ENCODE results near the gene SLCO1C1.
A peak's percentile ranks its signal among the peaks of the same experiment; 100 is the strongest.

The SLCO1C1 gene

GRCh38 chr12:20695232-20695631 is at the start of gene SLCO1C1:
Gene SLCO1C1 (plus strand): TSS chr12:20695332. CDS start chr12:20699577, 4,245 bp downstream.
- no peak within 1 kb of the TSS for H3K4me3 ChIP-seq
- no peaks in the 10 kb centered on the region for H3K27me3 ChIP-seq
- no peaks in the 10 kb centered on the region for H4K20me1 ChIP-seq
- H3K27ac ChIP-seq, result no peak within 1 kb of the TSS
- no peak for TF ChIP-seq Cebpa-rat (IDR thresholded peaks at IDR 0.05)
- H3K4me1 ChIP-seq, result no peaks in the 10 kb centered on the region
- no peak within 1 kb of the TSS for H3K9ac ChIP-seq
- no peak within 1 kb of the TSS for H3K4me2 ChIP-seq
- H3K9me3 ChIP-seq (replicated peaks in 1 of 11), result no peaks in the 10 kb centered on the region
- H3K36me3 ChIP-seq, result no peaks in the 10 kb centered on the region

- no peaks in the 10 kb centered on the region for H4K20me1 ChIP-seq
- no peaks in the 10 kb centered on the region for H3K36me3 ChIP-seq
- H3K4me2 ChIP-seq, result no peak overlapping the region
- H3K9ac ChIP-seq, result no peak overlapping the region
- no peaks in the 10 kb centered on the region for H3K9me3 ChIP-seq (replicated peaks in 1 of 11)
- no peaks in the 10 kb centered on the region for H3K4me1 ChIP-seq
- H3K27ac ChIP-seq, result no peak overlapping the region
- no peaks in the 10 kb centered on the region for H3K27me3 ChIP-seq
- no peak for TF ChIP-seq Cebpa-rat (IDR thresholded peaks at IDR 0.05)
- no peak overlapping the region for H3K4me3 ChIP-seq
These were observed 48.8 kb upstream of the SLCO1C1 start for GRCh38 chr12:20646239-20646827.

DNA sequence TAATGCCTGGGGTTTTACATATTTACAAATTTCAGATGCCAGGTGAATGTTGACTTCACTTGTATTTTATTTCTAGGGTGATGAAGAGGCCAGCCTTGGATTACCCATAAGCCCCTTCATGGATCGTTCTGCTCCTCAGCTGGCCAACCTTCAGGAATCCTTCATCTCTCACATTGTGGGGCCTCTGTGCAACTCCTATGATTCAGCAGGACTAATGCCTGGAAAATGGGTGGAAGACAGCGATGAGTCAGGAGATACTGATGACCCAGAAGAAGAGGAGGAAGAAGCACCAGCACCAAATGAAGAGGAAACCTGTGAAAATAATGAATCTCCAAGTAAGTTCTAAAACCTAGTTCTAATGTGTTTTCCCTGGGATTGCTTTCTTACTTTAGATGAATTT is 41.3 kb upstream of the SLCO1C1 start:
- Histone ChIP-seq H3K4me3 (no peak overlapping the region), H3K4me1 (no peaks in the 10 kb centered on the region), H3K4me2 (no peak overlapping the region), H3K9me3 (replicated peaks in 1 of 11) (no peaks in the 10 kb centered on the region), H3K9ac (no peak overlapping the region), H3K36me3 (no peaks in the 10 kb centered on the region), H3K27ac (no peak overlapping the region), H3K27me3 (no peaks in the 10 kb centered on the region), H4K20me1 (no peaks in the 10 kb centered on the region)
- no peak for TF ChIP-seq Cebpa-rat (IDR thresholded peaks at IDR 0.05)

DNA sequence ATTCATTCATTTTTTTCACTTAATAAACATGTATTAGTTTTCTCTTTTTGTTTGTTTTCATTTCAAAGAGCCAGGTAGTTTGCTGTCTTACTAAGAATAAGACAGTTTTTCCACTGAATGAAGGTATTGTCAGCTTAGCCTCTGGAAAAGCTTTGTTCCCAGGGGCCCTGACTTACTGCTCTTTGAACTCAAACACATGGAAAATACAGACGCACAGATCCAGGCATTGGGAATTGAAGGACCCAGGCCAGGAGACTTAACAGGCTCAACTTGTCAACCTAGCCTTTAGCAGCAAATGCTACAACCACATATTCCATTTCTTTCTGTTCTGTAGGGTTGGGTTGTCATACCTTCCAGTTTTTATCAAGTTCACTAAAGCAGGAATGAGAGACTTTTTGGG is 38.5 kb upstream of the SLCO1C1 start:
- Histone ChIP-seq H3K27me3 (no peaks in the 10 kb centered on the region), H3K9ac (no peak overlapping the region), H3K4me3 (no peak overlapping the region), H3K4me2 (no peak overlapping the region), H3K9me3 (replicated peaks in 1 of 11) (peaks cover 18 to 22% (median 19%) of the 10 kb centered on the region in 11 experiments), H3K36me3 (no peaks in the 10 kb centered on the region), H3K27ac (no peak overlapping the region), H4K20me1 (no peaks in the 10 kb centered on the region), H3K4me1 (no peaks in the 10 kb centered on the region)
- TF ChIP-seq Cebpa-rat (IDR thresholded peaks at IDR 0.05), result no peak

DNA sequence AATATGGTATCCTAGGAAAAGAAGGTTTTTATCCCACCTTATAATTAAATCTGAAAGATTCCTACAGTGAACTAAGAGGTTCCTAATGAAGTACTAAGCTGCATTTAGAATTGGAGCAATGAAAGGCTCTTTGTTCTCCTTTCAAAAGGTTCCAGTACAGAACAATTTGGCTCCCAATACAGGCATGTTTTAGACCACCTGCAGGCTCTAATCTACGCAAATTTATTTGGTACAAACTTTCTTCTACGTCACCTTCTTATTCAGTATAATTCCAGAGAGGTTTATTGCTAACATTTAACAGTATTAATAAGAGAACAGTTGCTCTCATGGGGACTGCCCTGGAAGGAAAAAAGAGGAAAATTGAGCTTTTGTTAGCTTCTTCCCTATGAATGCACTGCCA is 37.6 kb upstream of the SLCO1C1 start:
- Histone ChIP-seq H3K27ac (no peak overlapping the region), H3K4me2 (no peak overlapping the region), H3K9ac (no peak overlapping the region), H3K9me3 (replicated peaks in 1 of 11) (peaks cover 27 to 31% (median 28%) of the 10 kb centered on the region in 11 experiments), H3K4me3 (no peak overlapping the region), H3K27me3 (no peaks in the 10 kb centered on the region), H3K36me3 (no peaks in the 10 kb centered on the region), H4K20me1 (no peaks in the 10 kb centered on the region), H3K4me1 (no peaks in the 10 kb centered on the region)
- no peak for TF ChIP-seq Cebpa-rat (IDR thresholded peaks at IDR 0.05)

DNA sequence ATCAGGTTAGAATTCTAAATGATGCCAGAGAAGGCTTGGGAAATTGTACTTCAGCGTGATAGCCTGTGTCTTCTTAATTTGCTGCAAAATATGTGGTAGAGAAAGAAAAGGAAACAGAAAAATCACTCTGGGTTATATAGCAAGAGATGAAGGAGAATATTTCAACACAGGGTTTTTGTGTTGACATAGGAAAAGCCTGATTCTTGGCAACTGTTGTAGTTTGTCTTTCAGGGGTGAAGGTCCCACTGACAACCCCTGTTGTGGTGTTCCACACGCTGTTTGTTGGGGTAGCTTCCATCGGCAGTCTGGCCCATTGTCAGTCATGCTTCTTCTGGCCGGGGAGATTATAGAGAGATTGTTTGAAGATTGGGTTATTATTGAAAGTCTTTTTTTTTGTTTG is 13.8 kb upstream of the SLCO1C1 start:
- Histone ChIP-seq H3K4me2 (0 out of 22 replicates have a peak overlapping the region, but pooled peaks of 1 of the 11 experiments have one; percentile 7), H3K9me3 (replicated peaks in 1 of 11) (peaks cover 6 to 18% (median 12%) of the 10 kb centered on the region in 11 experiments; a peak in 12 of 22 replicates), H3K27ac (no peak overlapping the region), H3K4me3 (no peak overlapping the region), H4K20me1 (no peaks in the 10 kb centered on the region), H3K36me3 (no peaks in the 10 kb centered on the region), H3K27me3 (no peaks in the 10 kb centered on the region), H3K4me1 (peaks cover 0 to 11% (median 2%) of the 10 kb centered on the region in 10 experiments; a peak in 4 of 20 replicates), H3K9ac (no peak overlapping the region)
- TF ChIP-seq Cebpa-rat (IDR thresholded peaks at IDR 0.05), result no peak

- Histone ChIP-seq H3K27ac (no peak overlapping the region), H3K4me3 (no peak overlapping the region), H3K4me1 (no peaks in the 10 kb centered on the region), H3K27me3 (no peaks in the 10 kb centered on the region), H3K9ac (no peak overlapping the region), H4K20me1 (no peaks in the 10 kb centered on the region), H3K4me2 (no peak overlapping the region), H3K36me3 (no peaks in the 10 kb centered on the region), H3K9me3 (replicated peaks in 1 of 11) (no peaks in the 10 kb centered on the region)
- no peak for TF ChIP-seq Cebpa-rat (IDR thresholded peaks at IDR 0.05)
These were observed 1.2 kb downstream of the SLCO1C1 start for GRCh38 chr12:20696181-20696905.

DNA sequence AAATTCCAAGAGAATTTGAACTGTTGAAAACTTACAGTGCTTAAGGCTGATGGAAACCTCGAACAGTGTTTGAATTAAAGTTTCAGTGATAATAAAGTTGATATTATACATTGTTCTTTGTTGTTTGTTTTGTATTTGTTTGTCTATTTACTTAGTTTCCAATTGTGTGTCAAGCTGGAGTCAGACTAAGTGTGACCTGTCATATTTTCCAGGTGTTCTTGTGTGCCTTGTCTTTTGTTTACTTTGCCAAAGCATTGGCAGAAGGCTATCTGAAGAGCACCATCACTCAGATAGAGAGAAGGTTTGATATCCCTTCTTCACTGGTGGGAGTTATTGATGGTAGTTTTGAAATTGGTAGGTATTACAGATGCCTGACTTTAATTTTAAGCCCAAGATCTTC is 6.0 kb downstream of the SLCO1C1 start:
- Histone ChIP-seq H3K4me3 (no peak overlapping the region), H3K9me3 (replicated peaks in 1 of 11) (no peaks in the 10 kb centered on the region), H3K4me1 (no peaks in the 10 kb centered on the region), H3K27me3 (no peaks in the 10 kb centered on the region), H3K4me2 (no peak overlapping the region), H3K36me3 (no peaks in the 10 kb centered on the region), H4K20me1 (no peaks in the 10 kb centered on the region), H3K27ac (no peak overlapping the region), H3K9ac (no peak overlapping the region)
- no peak for TF ChIP-seq Cebpa-rat (IDR thresholded peaks at IDR 0.05)

- no peaks in the 10 kb centered on the region for H3K4me1 ChIP-seq
- H3K4me2 ChIP-seq, result no peak overlapping the region
- no peak overlapping the region for H3K9ac ChIP-seq
- no peaks in the 10 kb centered on the region for H3K9me3 ChIP-seq (replicated peaks in 1 of 11)
- no peak overlapping the region for H3K4me3 ChIP-seq
- no peak overlapping the region for H3K27ac ChIP-seq
- no peaks in the 10 kb centered on the region for H3K36me3 ChIP-seq
- no peaks in the 10 kb centered on the region for H4K20me1 ChIP-seq
- TF ChIP-seq Cebpa-rat (IDR thresholded peaks at IDR 0.05), result no peak
- no peaks in the 10 kb centered on the region for H3K27me3 ChIP-seq
These were observed 9.7 kb downstream of the SLCO1C1 start for GRCh38 chr12:20704860-20705259.

- Histone ChIP-seq H3K4me2 (no peak overlapping the region), H3K36me3 (no peaks in the 10 kb centered on the region), H3K9ac (no peak overlapping the region), H4K20me1 (no peaks in the 10 kb centered on the region), H3K27ac (no peak overlapping the region), H3K4me3 (no peak overlapping the region), H3K27me3 (no peaks in the 10 kb centered on the region), H3K9me3 (replicated peaks in 1 of 11) (no peaks in the 10 kb centered on the region), H3K4me1 (no peaks in the 10 kb centered on the region)
- TF ChIP-seq Cebpa-rat (IDR thresholded peaks at IDR 0.05), result no peak
These were observed 16.7 kb downstream of the SLCO1C1 start for GRCh38 chr12:20711846-20712245.
